ENCODE results near the gene DNAJC1.
A peak's percentile ranks its signal among the peaks of the same experiment; 100 is the strongest.

Gene DNAJC1

DNA sequence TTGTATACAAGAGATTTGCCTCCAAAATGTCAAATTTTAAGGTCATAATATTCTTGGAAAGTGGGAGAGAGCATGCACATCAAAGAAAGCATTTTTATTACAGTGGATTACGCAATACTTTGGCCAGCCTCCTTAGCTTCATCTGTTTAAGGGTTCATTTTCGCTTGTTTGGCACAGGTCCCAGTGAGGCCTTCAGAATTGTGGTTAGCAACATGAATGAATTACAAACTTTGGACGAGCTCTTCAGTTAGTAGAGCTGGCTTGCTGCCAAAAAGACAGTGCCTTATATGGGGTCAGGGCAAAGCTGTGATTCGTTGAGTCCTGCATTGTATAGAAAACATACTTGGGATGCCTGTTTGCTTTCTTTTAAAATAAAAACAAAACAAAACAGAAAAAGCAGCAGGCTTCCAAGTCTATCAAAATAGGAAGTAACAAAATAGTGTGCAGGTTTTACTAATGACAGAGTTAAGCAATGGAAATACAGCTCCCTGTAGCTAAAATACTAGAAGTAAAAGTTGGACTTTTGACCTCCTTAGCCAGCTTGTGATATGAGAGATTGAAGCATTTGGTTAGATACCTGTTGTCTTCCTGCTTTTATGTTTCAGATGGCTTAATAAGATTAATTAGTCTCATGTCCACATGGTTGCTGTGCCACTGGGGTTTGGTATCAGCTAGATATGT lies 278.7 kb downstream of the DNAJC1 start:
- no peaks in the 10 kb centered on the region for H3K36me3 ChIP-seq (replicated peaks)
- no peak overlapping the region for H3K27ac ChIP-seq
- H3K27me3 ChIP-seq (replicated peaks): no peaks in the 10 kb centered on the region
- in situ Hi-C loops (cut with HindIII; ENCODE audit: low pct_ligation_motif_present, low sequenced_read_pairs): no loop called here
- H3K4me3 ChIP-seq (ENCODE audit: low read depth, low read length): no peak overlapping the region
- TF ChIP-seq, protein P1, sequence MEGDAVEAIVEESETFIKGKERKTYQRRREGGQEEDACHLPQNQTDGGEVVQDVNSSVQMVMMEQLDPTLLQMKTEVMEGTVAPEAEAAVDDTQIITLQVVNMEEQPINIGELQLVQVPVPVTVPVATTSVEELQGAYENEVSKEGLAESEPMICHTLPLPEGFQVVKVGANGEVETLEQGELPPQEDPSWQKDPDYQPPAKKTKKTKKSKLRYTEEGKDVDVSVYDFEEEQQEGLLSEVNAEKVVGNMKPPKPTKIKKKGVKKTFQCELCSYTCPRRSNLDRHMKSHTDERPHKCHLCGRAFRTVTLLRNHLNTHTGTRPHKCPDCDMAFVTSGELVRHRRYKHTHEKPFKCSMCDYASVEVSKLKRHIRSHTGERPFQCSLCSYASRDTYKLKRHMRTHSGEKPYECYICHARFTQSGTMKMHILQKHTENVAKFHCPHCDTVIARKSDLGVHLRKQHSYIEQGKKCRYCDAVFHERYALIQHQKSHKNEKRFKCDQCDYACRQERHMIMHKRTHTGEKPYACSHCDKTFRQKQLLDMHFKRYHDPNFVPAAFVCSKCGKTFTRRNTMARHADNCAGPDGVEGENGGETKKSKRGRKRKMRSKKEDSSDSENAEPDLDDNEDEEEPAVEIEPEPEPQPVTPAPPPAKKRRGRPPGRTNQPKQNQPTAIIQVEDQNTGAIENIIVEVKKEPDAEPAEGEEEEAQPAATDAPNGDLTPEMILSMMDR (IDR thresholded peaks at IDR 0.05; ENCODE audit: low read depth, low read length, missing control alignments): no peak
- DNase-seq: peak; percentile 100

DNA sequence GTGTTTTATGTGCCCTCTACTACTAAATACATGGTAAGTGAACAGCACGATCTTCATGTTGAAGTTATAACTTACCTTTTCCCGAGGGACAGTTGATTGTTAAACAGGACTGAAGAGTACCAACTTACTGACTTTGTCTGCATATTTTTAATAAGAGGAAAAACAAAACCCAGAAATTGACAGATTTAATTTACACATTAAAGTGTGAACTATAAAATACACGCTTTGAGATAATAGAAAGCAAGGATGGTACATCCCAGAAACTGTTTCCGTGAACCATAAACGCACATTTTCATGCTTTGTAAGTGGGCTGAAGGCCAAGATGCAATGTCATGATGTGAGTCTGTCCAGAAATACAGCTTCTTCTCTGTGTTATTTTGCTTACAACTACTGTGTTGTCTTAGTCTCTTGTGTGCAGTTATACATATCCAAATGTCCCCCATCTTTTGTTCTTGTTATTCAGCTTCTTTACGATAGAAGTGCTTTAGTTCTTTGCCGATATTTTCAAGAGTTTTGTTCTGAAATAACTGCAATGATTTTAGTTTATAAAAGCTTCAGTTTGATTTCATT lies 279.4 kb downstream of the DNAJC1 start:
- H3K36me3 ChIP-seq (replicated peaks): no peaks in the 10 kb centered on the region
- in situ Hi-C loops (cut with HindIII; ENCODE audit: low pct_ligation_motif_present, low sequenced_read_pairs): no loop called here
- DNase-seq: no peak
- no peaks in the 10 kb centered on the region for H3K27me3 ChIP-seq (replicated peaks)
- no peak overlapping the region for H3K4me3 ChIP-seq (ENCODE audit: low read depth, low read length)
- TF ChIP-seq, protein P1 (IDR thresholded peaks at IDR 0.05; ENCODE audit: low read depth, low read length, missing control alignments): no peak
- no peak overlapping the region for H3K27ac ChIP-seq

DNA sequence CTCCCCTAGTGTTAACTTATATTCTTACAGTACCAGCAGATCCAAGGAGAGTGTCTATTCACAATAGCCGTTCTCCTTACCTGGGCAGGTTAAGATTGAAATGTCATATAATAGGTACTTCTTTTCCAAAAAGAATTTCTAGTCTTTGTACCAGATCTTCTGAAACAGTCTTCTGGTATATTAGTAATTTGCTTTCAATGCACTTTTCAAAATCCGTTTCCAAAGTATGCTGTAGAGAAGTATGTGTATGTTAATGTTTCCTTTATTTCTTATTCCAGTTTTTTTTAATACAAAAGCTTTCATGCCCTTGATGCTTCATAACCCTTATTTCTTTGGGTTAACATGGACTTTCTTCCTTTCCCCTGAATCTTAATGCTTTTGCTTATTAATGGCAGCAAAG lies 281.3 kb downstream of the DNAJC1 start:
- Histone ChIP-seq H3K36me3 (replicated peaks) (peaks cover 3% of the 10 kb centered on the region), H3K27ac (no peak overlapping the region), H3K4me3 (ENCODE audit: low read depth, low read length) (no peak overlapping the region), H3K27me3 (replicated peaks) (no peaks in the 10 kb centered on the region)
- DNase-seq: no peak
- TF ChIP-seq, protein P1 (IDR thresholded peaks at IDR 0.05; ENCODE audit: low read depth, low read length, missing control alignments): no peak
- in situ Hi-C loops (cut with HindIII; ENCODE audit: low pct_ligation_motif_present, low sequenced_read_pairs): no loop called here

DNA sequence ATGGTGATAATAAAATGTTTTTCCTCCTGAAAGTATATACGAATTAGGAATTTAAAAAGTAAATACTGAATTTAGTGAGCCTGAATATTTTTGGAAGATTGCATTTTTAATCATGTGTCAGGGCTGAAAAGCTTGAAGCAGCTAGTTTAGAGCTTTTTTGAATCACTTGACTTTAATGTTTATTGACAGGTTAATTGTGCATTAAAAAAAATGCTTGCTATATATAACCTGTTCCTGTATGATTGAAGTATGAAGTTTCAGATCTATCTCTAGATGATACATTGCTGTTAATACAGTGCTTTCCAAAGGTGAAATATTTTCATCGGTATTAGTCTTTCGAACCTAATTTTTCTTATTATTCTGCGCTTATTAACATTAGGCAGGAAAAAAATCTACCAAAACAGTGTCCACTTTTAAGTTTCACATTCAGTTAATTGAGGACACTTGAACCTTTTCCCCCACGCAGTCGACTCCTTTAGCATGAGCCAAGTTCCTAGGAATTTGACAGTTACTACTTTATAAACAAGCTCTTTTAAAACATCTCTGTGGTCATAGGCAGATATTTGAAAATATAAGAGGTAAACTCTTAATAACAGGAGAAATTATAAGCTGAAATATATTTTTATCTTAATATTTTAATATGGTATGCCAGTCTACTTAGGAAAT lies 282.4 kb downstream of the DNAJC1 start:
- Histone ChIP-seq H3K27me3 (replicated peaks) (no peaks in the 10 kb centered on the region), H3K27ac (no peak overlapping the region), H3K36me3 (replicated peaks) (peaks cover 3% of the 10 kb centered on the region), H3K4me3 (ENCODE audit: low read depth, low read length) (no peak overlapping the region)
- DNase-seq: no peak
- in situ Hi-C loops (cut with HindIII; ENCODE audit: low pct_ligation_motif_present, low sequenced_read_pairs): no loop called here
- TF ChIP-seq, protein P1 (IDR thresholded peaks at IDR 0.05; ENCODE audit: low read depth, low read length, missing control alignments): no peak

DNA sequence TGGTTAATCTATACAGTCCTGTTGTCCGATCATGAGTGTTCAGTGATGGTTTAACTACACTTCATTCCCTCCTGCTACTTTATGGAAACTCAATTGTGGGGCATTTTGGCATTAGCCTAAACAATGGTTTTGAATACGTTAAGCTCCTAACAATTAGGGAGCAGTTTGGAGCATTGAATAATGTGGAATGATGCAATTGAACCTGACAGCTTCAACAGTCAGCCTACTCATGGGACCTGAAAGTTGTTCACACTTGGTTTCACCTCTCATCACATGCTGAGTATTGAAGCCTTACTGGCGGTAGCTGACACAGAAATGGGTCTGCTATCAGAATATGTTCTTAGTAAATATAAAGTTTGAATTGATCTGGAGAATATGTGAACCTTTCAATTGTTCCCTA lies 283.4 kb downstream of the DNAJC1 start:
- Histone ChIP-seq H3K36me3 (replicated peaks) (peaks cover 3% of the 10 kb centered on the region), H3K27ac (no peak overlapping the region), H3K27me3 (replicated peaks) (no peaks in the 10 kb centered on the region), H3K4me3 (ENCODE audit: low read depth, low read length) (no peak overlapping the region)
- TF ChIP-seq, protein P1 (IDR thresholded peaks at IDR 0.05; ENCODE audit: low read depth, low read length, missing control alignments): no peak
- DNase-seq: no peak
- in situ Hi-C loops (cut with HindIII; ENCODE audit: low pct_ligation_motif_present, low sequenced_read_pairs): no loop called here

Measured in brain microvascular endothelial cell (primary cell).